Measurements from ENCODE around the gene ICAM1.

The ICAM1 gene

GRCh38 chr19:10328558-10329429 lies 57.9 kb downstream of the ICAM1 start:
- no peak for DNase-seq

- DNase-seq: no peak
Measured at GRCh38 chr19:10329555-10329954, 58.6 kb downstream of the ICAM1 start.

- no peak for DNase-seq
Measured at GRCh38 chr19:10332158-10332964, 61.4 kb downstream of the ICAM1 start.

- peak; percentile 97 to 98 (median 98) for DNase-seq
Measured at GRCh38 chr19:10332965-10333757, 62.2 kb downstream of the ICAM1 start, which contains the start of gene RAVER1. TSS of gene RAVER1 (minus strand) at chr19:10333529. CDS start at chr19:10333507, 22 bp downstream.

- DNase-seq: no peak
Measured at GRCh38 chr19:10333758-10334587, 63.1 kb downstream of the ICAM1 start.

GRCh38 chr19:10334588-10335351 lies 63.9 kb downstream of the ICAM1 start:
- peak in 2 of 5 donors; percentile 22 to 32 for DNase-seq

- DNase-seq: no peak
Measured at GRCh38 chr19:10335352-10335985, 64.5 kb downstream of the ICAM1 start.
